NCI-H1417 (cell line): ENCODE results near the gene PAN2.
"Not testable (repeated sequence)": the region's sequence is repeated elsewhere in the genome, so short reads cannot be mapped to it uniquely, and the experiment has no call there.

Source experiments
- DNase-seq, 3 experiments: peaks; one replicate each; lab custom pipeline; 2025; lab: John Stamatoyannopoulos, UW

PAN2 gene, protein sequence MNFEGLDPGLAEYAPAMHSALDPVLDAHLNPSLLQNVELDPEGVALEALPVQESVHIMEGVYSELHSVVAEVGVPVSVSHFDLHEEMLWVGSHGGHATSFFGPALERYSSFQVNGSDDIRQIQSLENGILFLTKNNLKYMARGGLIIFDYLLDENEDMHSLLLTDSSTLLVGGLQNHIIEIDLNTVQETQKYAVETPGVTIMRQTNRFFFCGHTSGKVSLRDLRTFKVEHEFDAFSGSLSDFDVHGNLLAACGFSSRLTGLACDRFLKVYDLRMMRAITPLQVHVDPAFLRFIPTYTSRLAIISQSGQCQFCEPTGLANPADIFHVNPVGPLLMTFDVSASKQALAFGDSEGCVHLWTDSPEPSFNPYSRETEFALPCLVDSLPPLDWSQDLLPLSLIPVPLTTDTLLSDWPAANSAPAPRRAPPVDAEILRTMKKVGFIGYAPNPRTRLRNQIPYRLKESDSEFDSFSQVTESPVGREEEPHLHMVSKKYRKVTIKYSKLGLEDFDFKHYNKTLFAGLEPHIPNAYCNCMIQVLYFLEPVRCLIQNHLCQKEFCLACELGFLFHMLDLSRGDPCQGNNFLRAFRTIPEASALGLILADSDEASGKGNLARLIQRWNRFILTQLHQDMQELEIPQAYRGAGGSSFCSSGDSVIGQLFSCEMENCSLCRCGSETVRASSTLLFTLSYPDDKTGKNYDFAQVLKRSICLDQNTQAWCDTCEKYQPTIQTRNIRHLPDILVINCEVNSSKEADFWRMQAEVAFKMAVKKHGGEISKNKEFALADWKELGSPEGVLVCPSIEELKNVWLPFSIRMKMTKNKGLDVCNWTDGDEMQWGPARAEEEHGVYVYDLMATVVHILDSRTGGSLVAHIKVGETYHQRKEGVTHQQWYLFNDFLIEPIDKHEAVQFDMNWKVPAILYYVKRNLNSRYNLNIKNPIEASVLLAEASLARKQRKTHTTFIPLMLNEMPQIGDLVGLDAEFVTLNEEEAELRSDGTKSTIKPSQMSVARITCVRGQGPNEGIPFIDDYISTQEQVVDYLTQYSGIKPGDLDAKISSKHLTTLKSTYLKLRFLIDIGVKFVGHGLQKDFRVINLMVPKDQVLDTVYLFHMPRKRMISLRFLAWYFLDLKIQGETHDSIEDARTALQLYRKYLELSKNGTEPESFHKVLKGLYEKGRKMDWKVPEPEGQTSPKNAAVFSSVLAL

DNA sequence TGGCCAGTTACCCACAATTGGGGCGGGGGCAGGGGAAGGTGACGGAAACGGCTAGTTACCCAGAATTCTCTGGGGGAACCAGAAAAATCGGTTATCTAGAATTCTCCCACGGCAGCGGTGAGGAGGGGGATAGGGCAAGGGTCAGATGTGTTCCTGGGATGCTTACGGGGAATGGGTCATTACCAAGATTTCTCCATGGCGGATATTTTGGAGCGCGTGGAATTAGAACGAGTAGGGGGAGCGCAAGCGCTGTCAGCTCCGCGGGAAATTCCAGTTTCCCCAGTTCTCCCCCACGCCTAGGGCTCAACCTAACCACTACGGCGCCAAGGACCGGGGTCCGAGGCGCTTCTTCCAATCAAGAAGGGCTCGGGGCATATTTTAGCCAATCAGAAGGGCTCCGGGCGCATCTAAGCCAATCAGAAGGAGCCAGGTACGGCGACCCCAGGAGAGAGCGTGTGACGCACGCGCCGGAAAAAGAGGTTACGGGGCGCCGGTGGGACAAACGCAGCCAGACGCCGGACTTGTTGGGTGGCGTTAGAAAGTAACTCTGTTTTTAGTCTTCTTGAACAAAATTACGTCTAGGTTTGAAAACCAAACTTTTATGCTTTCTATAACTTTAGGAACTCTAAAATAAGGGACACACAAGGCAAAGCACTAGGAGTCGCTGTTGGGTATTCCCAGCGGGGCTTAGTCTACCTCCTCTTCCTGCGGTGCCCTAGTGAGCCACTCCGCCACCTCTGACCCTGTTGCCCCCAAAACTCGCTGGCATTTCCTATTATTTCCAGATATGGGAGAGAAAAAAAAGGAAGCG is at the start of gene PAN2:
Gene PAN2, minus strand, starts transcription at position 322 of the 811 bp plus-strand sequence. CDS start 906 bp downstream, outside the sequence.
- DNase-seq, result peak; percentile 98 to 99 (median 98)

DNA sequence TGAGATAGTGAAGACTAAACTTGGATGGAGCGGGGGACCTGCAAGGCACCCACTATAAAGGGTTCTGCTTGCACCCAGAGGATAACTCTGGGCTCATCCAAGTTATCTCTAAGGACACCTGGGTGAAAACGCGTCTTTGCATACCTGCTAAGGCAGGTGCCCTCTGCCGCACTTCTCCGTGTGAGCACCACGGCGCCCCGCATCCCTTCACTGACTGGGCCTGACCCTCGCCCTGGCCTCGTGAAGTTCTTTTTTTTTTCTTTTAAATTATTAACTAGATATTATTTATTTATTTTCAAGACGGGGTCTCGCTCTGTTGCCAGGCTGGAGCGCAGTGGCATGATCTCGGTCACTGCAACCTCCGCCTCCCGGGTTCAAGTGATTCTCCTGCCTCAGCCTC is 48.8 kb upstream of the PAN2 start:
- no peak for DNase-seq

DNA sequence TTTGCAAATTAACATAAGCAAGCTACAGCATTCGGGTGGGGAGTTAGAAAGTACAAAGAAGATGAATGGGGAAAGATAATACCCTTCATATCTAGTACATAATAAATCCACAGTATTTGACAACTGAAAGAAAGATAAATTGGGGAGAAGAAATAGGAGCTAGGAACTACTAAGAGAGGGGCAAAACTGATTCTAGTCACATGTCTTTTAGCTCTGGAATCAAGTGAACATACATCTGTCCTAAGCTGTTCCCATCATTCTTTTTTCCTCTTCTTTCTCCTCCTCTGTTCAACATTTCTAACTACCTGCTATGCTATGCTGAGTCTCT is 44.2 kb upstream of the PAN2 start:
- DNase-seq, result no peak

DNA sequence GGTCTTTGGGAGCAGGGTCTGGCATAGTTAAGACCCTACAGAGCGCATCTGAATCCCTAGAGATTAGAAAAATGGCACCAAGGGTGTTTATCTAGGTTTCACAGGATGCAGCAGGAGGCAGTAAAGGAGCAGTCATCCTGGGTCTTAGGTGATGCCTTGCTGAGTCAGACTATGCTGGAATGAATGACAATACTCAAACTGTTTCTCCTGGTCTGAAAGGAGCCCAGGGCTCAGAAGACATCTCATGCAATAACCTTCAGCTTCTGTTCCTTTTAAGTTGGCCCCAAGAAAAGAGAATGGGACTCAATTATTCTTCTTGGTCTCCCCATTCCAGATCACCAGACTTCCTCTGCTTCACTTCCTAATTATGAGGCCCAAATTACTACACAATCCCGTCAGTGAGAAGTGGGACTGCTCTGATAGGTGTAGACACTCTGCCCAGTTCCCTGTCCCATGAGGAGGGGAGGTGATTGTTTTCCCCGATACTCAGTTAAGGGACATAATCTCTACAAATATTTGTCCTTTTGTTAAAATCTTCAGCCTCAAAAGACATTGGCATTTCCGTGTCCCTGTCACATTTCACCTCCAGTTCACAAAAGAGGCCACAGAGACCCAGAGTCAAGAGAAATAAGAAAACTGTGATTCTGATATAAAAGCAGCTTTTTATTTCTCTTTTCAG is 43.6 kb upstream of the PAN2 start:
- DNase-seq, result no peak

DNA sequence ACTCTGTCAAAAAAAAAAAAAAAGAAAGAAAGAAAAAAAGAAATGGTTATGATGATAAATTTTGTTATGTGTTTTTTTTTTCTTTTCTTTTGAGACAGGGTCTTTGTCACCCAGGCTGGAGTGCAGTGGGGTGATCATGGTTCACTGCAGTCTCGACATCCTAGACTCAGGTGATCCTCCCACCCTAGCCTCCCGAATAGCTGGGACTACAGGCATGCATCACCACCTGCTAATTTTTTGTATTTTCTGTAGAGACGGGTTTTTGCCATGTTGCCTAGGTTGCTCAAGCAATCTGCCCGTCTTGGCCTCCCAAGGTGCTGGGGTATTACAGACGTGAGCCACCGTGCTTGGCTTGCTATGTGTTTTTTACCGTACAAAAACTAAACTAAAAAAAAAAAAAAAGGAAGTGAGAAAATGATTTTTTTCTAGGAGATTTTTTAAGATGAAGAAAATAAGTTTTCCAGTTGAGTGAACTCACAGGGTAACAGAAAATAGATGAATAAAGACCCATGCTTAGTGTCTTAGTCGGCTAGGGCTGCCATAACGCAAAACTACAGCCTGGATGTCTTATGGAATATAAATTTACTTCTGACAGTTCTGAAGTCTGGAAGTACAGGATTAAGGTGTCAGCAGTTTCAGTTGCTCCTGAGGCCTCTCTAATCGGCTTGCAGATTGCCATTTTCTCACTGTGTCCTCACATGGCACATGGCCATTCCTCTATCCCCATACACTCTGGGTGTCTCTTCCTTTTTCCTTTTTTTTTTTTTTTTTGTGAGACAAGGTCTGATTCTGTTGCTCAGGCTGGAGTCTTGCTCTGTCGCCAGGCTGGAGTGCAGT is 42.0 kb upstream of the PAN2 start:
- DNase-seq, result no peak

DNA sequence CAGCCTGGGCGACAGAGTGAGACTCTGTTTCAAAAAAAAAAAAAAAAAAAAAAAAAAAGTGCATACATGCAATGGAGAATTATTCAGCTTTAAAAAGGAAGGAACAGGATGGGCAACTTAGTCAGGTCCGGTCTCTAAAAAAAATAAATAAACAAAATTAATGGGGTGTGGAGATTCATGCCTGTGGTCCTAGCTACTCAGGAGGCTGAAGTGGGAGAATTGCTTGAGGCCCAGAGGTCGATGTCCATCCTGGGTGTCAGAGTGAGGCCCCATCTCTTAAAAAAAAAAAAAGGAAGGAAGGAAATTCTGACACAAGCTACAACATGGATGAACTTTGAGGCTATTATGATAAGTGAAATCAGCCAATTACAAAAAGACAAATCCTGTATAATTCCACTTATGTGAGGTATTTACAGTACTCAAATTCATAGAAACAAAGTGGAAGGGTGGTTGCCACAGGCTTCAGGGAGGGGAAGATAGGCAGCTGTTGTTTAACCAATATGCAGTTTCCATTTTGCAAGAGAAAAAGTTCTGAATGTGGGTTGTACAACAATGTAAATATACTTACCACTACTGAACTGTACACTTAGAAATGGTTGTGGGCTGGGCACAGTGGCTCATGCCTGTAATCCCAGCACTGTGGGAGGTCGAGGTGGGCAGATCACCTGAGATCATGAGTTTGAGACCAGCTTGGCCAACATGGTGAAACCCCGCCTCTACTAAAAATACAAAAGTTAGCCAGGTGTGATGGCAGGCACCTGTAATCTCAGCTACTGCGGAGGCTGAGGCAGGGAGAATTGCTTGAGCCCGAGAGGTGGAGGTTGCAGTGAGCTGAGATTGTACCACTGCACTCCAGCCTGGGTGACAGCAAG is 41.2 kb upstream of the PAN2 start:
- DNase-seq, result no peak

DNA sequence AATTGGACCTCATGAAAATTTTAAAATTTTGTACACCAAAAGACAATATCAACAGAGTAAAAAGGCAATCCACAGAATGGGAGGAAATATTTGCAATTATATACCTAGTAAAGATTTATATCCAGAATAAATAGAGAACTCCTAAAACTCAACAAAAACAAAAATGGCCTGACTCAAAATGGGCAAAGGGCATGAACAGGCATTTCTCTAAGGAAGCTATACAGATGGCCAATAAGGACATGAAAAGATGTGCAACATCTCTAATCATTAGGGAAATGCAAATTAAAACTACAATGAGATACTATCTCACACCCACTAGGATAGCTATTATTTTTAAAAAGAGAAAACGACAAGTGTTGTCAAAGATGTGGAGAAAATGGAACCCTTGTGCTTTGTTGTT is 39.7 kb upstream of the PAN2 start:
- no peak for DNase-seq

DNA sequence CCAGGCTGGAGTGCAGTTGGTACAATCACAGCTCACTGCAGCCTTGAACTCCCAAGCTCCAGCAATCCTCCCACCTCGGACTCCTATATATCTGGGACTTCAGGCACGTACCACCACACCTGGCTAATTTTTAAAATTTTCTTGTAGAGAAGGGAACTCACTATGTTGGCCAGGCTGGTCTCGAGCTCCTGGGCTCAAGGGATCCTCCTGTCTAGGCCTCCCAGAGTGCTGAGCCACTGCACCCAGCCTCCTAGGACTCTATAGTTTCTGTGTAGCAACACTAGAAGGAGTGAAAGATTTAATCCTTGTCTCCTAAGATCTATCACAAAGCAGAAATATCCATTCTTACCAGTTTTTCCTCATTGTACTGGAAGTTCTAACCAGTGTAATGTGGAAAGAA is 33.1 kb upstream of the PAN2 start:
- no peak for DNase-seq

DNA sequence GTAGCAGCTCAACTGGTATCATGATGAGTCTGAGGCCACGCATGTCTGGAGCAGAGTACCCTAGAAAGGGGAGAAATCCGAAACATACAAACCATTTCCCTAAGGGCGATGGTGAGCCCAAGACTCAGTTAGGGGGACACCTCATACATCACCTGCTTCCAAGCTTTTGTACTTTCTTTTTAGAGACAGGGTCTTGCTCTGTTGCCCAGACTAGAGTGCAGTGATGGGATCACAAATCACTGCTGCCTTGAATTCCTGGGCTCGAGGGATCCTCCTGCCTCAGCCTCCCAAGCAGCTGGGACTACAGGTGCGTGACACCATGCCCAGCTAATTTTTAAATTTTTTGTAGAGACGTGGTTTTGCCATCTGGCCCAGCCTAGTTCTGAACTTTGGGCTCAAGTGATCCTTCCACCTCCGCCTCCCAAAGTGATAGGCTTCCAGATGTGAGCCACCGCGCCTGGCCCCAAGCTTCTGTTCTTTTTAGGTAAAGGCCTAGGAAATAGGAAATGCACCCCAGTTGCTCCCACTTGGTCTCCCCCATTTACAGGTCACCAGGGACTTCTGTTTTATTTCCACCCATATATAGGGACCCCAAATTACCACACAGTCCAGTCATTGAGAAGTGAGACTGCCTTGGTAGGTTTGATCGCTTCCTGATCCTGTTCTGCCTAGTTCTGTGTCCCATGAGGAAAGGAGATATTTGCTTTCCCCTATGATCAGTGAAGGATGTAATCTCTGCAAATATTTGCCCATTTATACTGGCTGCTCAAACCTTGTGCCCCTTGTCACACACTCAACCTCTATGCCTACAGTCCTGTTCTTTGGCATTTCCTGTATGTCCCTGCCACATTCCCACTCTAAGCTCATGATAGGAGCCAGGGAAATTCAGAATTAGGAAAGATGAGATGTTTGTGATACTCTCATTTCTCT is 28.6 kb upstream of the PAN2 start, which contains the start of gene APOF:
Gene APOF, minus strand, starts transcription at position 728 of the 930 bp plus-strand sequence. Its CDS starts 112 bp downstream, at position 616.
- DNase-seq, result no peak

DNA sequence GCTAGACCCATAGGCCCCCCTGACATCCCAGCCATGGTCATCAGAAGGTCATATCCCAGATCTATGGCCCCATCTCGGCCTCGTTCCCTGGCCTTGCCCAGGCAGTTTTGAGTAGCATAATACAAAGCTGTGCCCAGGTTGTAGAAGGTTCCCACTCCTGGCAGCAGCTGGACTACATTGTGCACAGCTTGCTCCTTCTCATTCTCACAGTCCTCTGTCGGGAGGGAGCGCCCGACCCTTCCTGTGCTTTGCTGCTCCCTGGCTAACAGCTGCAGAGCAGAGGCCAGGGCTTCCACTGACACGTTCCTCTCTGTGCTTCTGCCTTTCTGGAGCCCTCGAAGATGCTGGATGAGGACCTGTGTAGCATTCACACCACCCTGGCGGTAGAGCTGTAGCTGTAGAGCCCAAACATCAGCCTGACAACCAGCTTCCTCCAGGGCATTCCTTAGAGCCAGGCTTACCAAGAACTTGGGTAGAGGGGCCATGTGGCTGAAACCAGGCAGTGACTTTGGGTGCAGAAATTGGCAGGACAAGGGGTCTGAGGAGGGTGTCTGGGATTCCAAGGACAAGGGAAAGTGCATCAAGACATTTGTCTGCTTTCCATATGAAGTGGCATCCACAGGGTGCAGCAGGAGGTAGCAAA is 27.8 kb upstream of the PAN2 start:
- DNase-seq, result no peak

DNA sequence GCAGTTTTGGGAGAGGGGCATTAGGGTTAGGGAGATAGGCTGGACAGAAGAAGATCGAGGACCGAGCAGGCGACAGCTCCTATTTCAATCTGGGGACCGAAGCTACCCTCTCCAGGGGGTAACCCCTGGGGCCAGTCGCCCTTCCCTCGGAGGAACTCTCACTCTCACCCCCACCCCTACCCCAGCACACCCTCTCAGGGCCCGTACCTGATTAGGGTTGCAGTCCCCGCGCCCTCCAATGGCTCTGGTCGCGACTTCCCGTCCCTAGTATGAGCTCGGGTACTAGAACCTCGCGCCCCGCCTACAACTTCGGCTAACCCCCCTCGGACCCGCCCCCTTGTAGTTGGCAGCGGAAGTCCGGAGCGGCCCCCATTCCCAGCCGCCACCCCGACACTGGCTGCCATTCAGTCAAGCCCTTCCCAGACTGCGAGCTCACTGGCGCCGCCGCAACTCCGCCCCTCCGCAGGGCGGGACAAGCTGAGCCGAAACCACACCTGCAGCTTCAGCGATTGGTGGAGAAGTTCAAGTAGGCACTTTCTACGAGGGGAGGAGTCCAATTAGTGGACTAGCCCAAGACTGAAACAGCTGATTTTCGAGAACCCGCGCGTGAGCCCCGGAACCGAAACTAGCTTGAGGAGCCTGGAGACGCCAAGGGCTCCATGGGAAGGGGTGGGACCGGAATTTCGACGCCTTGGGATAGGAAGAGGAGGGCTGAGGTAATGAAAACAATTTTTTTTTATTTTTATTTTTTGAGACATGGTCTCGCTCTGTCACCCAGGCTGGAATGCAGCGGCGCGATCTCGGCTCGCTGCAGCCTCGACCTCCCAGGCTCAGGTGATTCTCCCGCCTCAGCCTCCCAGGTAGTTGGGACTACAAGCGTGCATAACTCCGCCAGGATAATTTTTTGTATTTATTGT is 26.3 kb upstream of the PAN2 start, which contains the start of gene STAT2:
Gene STAT2, minus strand, starts transcription at position 257 of the 917 bp plus-strand sequence. CDS start 3,536 bp downstream, outside the sequence.
- DNase-seq, result peak; percentile 99 to 100 (median 100)

DNA sequence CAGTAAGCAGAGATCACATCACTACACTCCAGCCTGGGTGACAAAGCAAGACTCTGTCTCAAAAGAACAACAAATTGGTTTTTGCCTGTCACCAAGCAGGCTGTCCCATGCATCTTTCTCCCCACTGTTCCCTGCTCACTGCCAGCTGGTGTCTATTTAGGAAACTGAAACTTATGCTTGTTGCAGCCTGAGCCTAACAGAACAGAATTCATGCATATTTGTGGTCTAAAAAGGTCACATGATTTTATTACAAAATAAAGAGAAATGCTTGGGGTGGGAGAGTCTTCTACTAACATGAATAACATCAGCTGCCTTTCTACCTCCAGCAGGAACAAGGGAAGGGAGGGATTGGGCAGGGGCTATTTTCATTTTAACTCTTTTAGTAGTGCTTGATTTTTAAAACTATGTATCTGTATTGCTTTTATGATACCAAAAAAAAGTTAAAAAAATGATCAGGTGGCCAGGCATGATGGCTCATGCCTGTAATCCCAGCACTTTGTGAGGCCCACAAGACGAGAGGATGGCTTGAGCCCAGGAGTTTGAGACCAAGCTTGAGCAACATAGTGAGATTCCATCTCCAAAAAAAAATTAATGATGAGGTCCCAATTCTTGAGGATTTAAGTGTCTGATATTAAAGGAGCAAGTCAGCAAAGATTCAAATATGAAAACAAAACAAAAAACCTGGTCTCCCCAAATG is 25.2 kb upstream of the PAN2 start:
- no peak for DNase-seq

DNA sequence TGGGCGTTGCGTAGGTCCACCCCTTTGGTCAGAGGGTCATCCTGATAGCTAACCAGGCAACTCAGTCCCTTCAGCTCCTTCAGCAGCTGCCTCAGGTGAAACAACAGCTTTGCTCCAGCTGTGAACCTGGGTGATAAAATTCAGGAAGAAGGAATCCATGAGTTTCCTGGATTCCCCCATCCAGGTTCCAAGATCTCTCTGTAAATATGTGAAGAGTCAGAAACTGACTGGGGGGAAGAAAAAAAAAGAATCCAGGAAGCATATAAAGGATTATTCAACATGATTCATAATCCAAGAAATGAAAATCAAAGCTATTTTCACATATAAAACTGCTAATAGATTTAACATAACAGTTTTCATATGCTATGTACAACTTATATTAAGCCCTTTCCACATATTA is 17.5 kb upstream of the PAN2 start:
- DNase-seq, result no peak

DNA sequence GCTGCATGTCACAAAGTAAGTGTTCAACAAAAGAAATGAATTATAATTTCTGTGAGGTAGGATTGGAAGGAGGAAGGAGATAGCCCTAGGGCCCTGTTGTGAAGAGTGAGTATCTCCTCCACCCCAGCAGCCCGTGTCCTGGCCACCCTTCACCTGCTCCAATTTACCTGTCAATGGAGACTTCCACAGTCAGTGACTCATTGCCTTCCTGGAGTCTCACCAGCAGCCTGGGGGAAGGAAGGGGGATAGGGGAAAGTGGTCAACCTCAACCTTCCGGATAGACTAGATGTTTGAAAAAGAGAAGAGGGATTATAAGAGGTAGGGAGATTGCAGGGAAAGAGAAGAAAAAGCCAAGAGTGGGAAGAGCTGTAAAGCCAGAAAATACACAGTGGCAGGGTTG is 16.9 kb upstream of the PAN2 start:
- no peak for DNase-seq

DNA sequence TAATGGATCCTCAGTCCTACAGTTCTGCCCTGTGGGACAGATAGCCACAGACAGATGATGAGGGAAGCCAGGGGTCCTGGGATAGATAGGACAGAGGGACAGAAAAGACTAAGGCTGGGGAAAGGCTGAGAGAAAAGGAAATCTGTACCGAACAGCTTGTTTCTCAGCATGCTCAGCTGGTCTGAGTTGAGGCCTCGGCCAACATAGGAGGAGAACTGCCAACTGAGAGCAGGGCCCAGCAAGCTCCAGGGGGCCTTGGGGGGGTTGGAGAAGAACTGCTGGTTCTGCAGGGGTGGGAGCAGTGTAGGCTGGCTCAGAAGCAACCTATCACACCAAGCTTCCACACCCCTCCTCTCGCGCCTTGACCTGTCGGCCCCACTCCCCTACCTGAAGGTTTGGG is 15.0 kb upstream of the PAN2 start:
- no peak for DNase-seq

DNA sequence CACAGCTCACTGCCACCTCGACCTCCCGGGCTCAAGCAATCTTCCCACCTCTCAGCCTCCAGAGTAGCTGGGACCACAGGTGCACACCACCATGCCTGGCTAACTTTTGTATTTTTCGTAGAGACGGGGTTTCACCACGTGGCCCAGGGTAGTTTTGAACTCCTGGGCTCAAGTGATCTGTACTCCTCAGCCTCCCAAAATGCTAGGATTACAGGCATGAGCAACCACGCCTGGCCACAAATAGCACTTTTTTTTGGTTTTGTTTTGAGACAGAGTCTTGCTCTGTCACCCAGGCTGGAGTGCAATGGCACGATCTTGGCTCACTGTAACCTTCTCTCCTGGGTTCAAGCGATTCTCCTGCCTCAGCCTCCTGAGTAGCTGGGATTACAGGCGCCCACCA is 13.5 kb upstream of the PAN2 start:
- not testable (repeated sequence) for DNase-seq
